T-helper 17 cell (primary cell): Measurements from ENCODE around the gene TACC2. TPM values are rescaled to one million over a fixed set of nuclear protein-coding genes. Genes with fewer than 3 reads are reported as not detected.
"Not testable (repeated sequence)": the region's sequence is repeated elsewhere in the genome, so short reads cannot be mapped to it uniquely, and the experiment has no call there.

Source experiments
- ATAC-seq: fragments of 150-1000 bp; cut with Tn5 transposase; 2 replicates; pipeline ENCODE4 v1.10.0; 2021; ENCODE audit warnings: mild to moderate bottlenecking, moderate library complexity
- DNase-seq, 3 donors: peaks; one replicate each; pipeline versions ENCODE4 v3.0.0 to v3.0.0-alpha.2; 2020 to 2021
- H3K9me3 ChIP-seq: one replicate; pipeline ENCODE4 v1.7.0; 2013; ENCODE audit warnings: low read length, mild to moderate bottlenecking; ENCODE audit not compliant: control insufficient read depth, poor library complexity, severe bottlenecking
- H3K27ac Mint-ChIP-seq: one replicate; pipeline ENCODE4 v1.8.0; 2022; ENCODE audit warnings: mild to moderate bottlenecking, moderate library complexity, mixed read lengths
- H3K27me3 Mint-ChIP-seq: one replicate; pipeline ENCODE4 v1.8.0; 2022; ENCODE audit warnings: mixed read lengths
- H3K36me3 Mint-ChIP-seq: one replicate; pipeline ENCODE4 v1.8.0; 2022; ENCODE audit warnings: low read depth, mixed read lengths
- H3K4me1 Mint-ChIP-seq: one replicate; pipeline ENCODE4 v1.8.0; 2022; ENCODE audit warnings: mild to moderate bottlenecking, mixed read lengths
- H3K4me3 Mint-ChIP-seq: one replicate; pipeline ENCODE4 v1.8.0; 2022; ENCODE audit warnings: mild to moderate bottlenecking, moderate library complexity, mixed read lengths
- total RNA-seq, 4 donors: library from RNA in 2 of 4; stranded (reverse) in 2 of 4; gene quantifications; one replicate each; pipeline ENCODE4 v1.2.3 and lab custom pipeline; 2022 to 2026

TACC2 gene
- total RNA-seq (not detected), total RNA-seq (lab: John Stamatoyannopoulos, UW) (0 to 0.08 reads per million in 2 donors)

- no peak for ATAC-seq
- Mint-ChIP-seq H3K27ac (no peak within 1 kb of the TSS), H3K27me3 (peaks cover 14% of the 10 kb centered on the region), H3K36me3 (no peaks in the 10 kb centered on the region), H3K4me1 (no peaks in the 10 kb centered on the region), H3K4me3 (no peak within 1 kb of the TSS)
- no peaks in the 10 kb centered on the region for H3K9me3 ChIP-seq
- no peak for DNase-seq
Measured at GRCh38 chr10:121988361-121989324, at the start of gene TACC2. TSS of gene TACC2 (plus strand) at chr10:121989163. CDS start at chr10:122021982, 32,819 bp downstream.

- Mint-ChIP-seq H3K36me3 (no peaks in the 10 kb centered on the region), H3K4me1 (peaks cover 3% of the 10 kb centered on the region), H3K27me3 (peaks cover 20% of the 10 kb centered on the region), H3K4me3 (no peak overlapping the region), H3K27ac (no peak overlapping the region)
- no peaks in the 10 kb centered on the region for H3K9me3 ChIP-seq
- ATAC-seq: no peak
- no peak for DNase-seq
Measured at GRCh38 chr10:121941532-121941931, 47.4 kb upstream of the TACC2 start.

GRCh38 chr10:121942749-121943416 lies 46.1 kb upstream of the TACC2 start:
- no peak overlapping the region for H3K4me3 Mint-ChIP-seq
- peaks cover 14% of the 10 kb centered on the region for H3K27me3 Mint-ChIP-seq
- no peak for ATAC-seq
- H3K27ac Mint-ChIP-seq: no peak overlapping the region
- no peaks in the 10 kb centered on the region for H3K36me3 Mint-ChIP-seq
- no peaks in the 10 kb centered on the region for H3K9me3 ChIP-seq
- peaks cover 3% of the 10 kb centered on the region for H3K4me1 Mint-ChIP-seq
- DNase-seq: no peak

GRCh38 chr10:121947343-121948330 lies 41.3 kb upstream of the TACC2 start:
- Mint-ChIP-seq H3K27me3 (no peaks in the 10 kb centered on the region), H3K27ac (no peak overlapping the region)

GRCh38 chr10:121949049-121949448 lies 39.9 kb upstream of the TACC2 start:
- Mint-ChIP-seq H3K36me3 (peaks cover 3% of the 10 kb centered on the region), H3K27me3 (no peaks in the 10 kb centered on the region), H3K4me3 (no peak overlapping the region), H3K27ac (no peak overlapping the region), H3K4me1 (no peaks in the 10 kb centered on the region)
- H3K9me3 ChIP-seq: no peaks in the 10 kb centered on the region
- ATAC-seq (no peak), DNase-seq (no peak)

More at GRCh38 chr10:121947343-121948330, 41.3 kb upstream of the TACC2 start:
- DNase-seq (no peak), ATAC-seq (no peak)
- no peaks in the 10 kb centered on the region for H3K9me3 ChIP-seq
- Mint-ChIP-seq H3K4me3 (no peak overlapping the region), H3K4me1 (peaks cover 2% of the 10 kb centered on the region), H3K36me3 (peaks cover 3% of the 10 kb centered on the region)

GRCh38 chr10:121949451-121949850 lies 39.5 kb upstream of the TACC2 start:
- H3K9me3 ChIP-seq: no peaks in the 10 kb centered on the region
- ATAC-seq: no peak
- Mint-ChIP-seq H3K36me3 (peaks cover 3% of the 10 kb centered on the region), H3K4me1 (no peaks in the 10 kb centered on the region), H3K27ac (no peak overlapping the region), H3K4me3 (no peak overlapping the region), H3K27me3 (no peaks in the 10 kb centered on the region)
- no peak for DNase-seq

GRCh38 chr10:121952226-121952625 lies 36.7 kb upstream of the TACC2 start:
- H3K27ac Mint-ChIP-seq: peak overlapping the region; percentile 45
- no peaks in the 10 kb centered on the region for H3K27me3 Mint-ChIP-seq
- DNase-seq (no peak), ATAC-seq (no peak)
- H3K36me3 Mint-ChIP-seq: peaks cover 13% of the 10 kb centered on the region
- H3K4me1 Mint-ChIP-seq: peaks cover 2% of the 10 kb centered on the region
- H3K4me3 Mint-ChIP-seq: no peak overlapping the region
- no peaks in the 10 kb centered on the region for H3K9me3 ChIP-seq

GRCh38 chr10:121956111-121957061 lies 32.6 kb upstream of the TACC2 start:
- H3K27ac Mint-ChIP-seq: no peak overlapping the region
- peaks cover 2% of the 10 kb centered on the region for H3K4me1 Mint-ChIP-seq
- no peak for ATAC-seq
- H3K4me3 Mint-ChIP-seq: no peak overlapping the region
- no peaks in the 10 kb centered on the region for H3K27me3 Mint-ChIP-seq
- no peak for DNase-seq
- peaks cover 10% of the 10 kb centered on the region for H3K36me3 Mint-ChIP-seq
- H3K9me3 ChIP-seq: no peaks in the 10 kb centered on the region

GRCh38 chr10:121959671-121960070 lies 29.3 kb upstream of the TACC2 start:
- no peaks in the 10 kb centered on the region for H3K27me3 Mint-ChIP-seq
- H3K36me3 Mint-ChIP-seq: peaks cover 13% of the 10 kb centered on the region
- H3K4me1 Mint-ChIP-seq: peaks cover 2% of the 10 kb centered on the region
- no peak overlapping the region for H3K4me3 Mint-ChIP-seq
- no peak for DNase-seq
- no peak for ATAC-seq
- no peak overlapping the region for H3K27ac Mint-ChIP-seq
- H3K9me3 ChIP-seq: no peaks in the 10 kb centered on the region

GRCh38 chr10:121961456-121961855 lies 27.5 kb upstream of the TACC2 start:
- Mint-ChIP-seq H3K4me1 (no peaks in the 10 kb centered on the region), H3K27ac (no peak overlapping the region), H3K4me3 (no peak overlapping the region), H3K36me3 (peaks cover 3% of the 10 kb centered on the region), H3K27me3 (no peaks in the 10 kb centered on the region)
- H3K9me3 ChIP-seq: no peaks in the 10 kb centered on the region
- ATAC-seq (no peak), DNase-seq (no peak)

GRCh38 chr10:121965996-121966395 lies 23.0 kb upstream of the TACC2 start:
- H3K36me3 Mint-ChIP-seq: peaks cover 3% of the 10 kb centered on the region
- H3K9me3 ChIP-seq: no peaks in the 10 kb centered on the region
- H3K4me3 Mint-ChIP-seq: no peak overlapping the region
- H3K4me1 Mint-ChIP-seq: no peaks in the 10 kb centered on the region
- H3K27me3 Mint-ChIP-seq: no peaks in the 10 kb centered on the region
- ATAC-seq (no peak), DNase-seq (no peak)
- H3K27ac Mint-ChIP-seq: no peak overlapping the region

GRCh38 chr10:121969086-121969485 lies 19.9 kb upstream of the TACC2 start:
- H3K4me3 Mint-ChIP-seq, DNase-seq, H3K9me3 ChIP-seq, H3K36me3 Mint-ChIP-seq, H3K27ac Mint-ChIP-seq, H3K27me3 Mint-ChIP-seq, ATAC-seq: not testable (repeated sequence)
- peaks cover 14% of the 10 kb centered on the region for H3K4me1 Mint-ChIP-seq
